ENCODE measurements around the gene LCN2.

Gene LCN2

DNA sequence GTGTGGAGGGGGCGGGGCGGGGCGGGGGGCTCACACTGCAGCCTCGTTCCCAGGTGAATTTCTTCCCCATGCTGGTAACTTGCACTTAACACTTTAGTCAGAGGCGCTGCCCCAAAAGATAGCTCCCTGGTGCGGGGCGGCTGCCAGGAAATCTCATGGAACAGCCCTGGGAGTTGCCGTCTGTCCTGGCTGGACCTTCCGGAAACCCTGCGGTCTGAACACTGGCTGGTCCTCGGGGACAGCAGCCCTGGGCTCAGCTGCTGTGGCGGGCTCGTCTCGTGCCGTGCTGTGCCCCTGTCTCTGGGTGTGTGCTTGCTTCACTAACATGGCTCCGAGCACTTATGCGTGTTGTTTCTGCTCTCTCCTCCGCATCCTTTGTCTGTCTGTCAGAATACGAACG lies 47.6 kb upstream of the LCN2 start:
- no peak for DNase-seq
- Histone ChIP-seq H2AK5ac (ENCODE audit: low read length, severe bottlenecking) (no peak overlapping the region), H3K4me3 (ENCODE audit: insufficient read depth in 1 of 2, low read depth in 1 of 2, low read length in 2 of 2) (no peak overlapping the region), H3K9ac (ENCODE audit: low read length) (no peak overlapping the region), H3K18ac (ENCODE audit: low read depth in 1 of 2, low read length in 2 of 2) (no peak overlapping the region), H2BK120ac (ENCODE audit: low read depth, low read length) (no peak overlapping the region), H3K27me3 (ENCODE audit: control insufficient read depth in 1 of 2, insufficient read depth in 1 of 2, low read length in 2 of 2) (no peaks in the 10 kb centered on the region), H3K9me3 (ENCODE audit: control insufficient read depth, low read length) (no peaks in the 10 kb centered on the region), H3K4ac (ENCODE audit: low read depth in 1 of 2, low read length in 2 of 2) (no peak overlapping the region), H3K4me2 (ENCODE audit: low read length, poor library complexity, severe bottlenecking) (no peak overlapping the region), H3K36me3 (ENCODE audit: control insufficient read depth in 1 of 2, insufficient read depth in 2 of 2, low read depth in 1 of 2, low read length in 2 of 2) (peaks cover 53 to 58% of the 10 kb centered on the region in 2 experiments), H4K91ac (ENCODE audit: low read length) (no peak overlapping the region), H3K27ac (ENCODE audit: low read length, poor library complexity, severe bottlenecking) (no peak overlapping the region), H3K79me1 (replicated peaks; ENCODE audit: low read length, poor library complexity, severe bottlenecking) (peaks cover 34% of the 10 kb centered on the region), H4K8ac (ENCODE audit: low read length) (no peak overlapping the region), H3K14ac (ENCODE audit: low read length in 2 of 2) (no peak overlapping the region), H3K23ac (ENCODE audit: low read length in 2 of 2) (no peak overlapping the region), H2BK5ac (ENCODE audit: low read depth, low read length, poor library complexity, severe bottlenecking) (no peak overlapping the region), H2BK12ac (ENCODE audit: low read length in 2 of 2) (no peak overlapping the region), H2AFZ (ENCODE audit: low read depth, low read length) (no peak overlapping the region), H2BK15ac (ENCODE audit: low read depth, poor library complexity, severe bottlenecking) (no peak overlapping the region), H3K4me1 (ENCODE audit: control insufficient read depth, insufficient read depth, low read depth, low read length) (peaks cover 46% of the 10 kb centered on the region)
- WGBS, result 97% methylated on average over 20 of the region's 20 CpGs

DNA sequence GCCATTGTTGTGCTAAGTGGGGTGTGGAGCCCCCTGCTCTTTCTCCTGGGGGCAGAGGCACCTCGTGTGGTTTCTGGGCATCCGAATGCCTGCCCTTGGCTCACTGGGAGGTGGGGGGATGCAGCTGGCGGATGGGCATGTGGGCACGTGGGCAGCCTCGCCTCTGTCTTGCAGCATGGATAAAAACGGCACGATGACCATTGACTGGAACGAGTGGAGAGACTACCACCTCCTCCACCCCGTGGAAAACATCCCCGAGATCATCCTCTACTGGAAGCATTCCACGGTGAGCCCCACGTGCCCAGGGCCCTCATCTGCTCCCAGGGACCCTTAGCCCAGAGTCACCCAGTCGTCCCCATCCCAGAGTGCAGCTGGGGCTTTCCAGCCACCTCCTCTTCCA lies 47.1 kb upstream of the LCN2 start:
- H3K4ac ChIP-seq (ENCODE audit: low read depth in 1 of 2, low read length in 2 of 2), result no peak overlapping the region
- no peak overlapping the region for H4K91ac ChIP-seq (ENCODE audit: low read length)
- no peak overlapping the region for H3K18ac ChIP-seq (ENCODE audit: low read depth in 1 of 2, low read length in 2 of 2)
- no peak overlapping the region for H3K23ac ChIP-seq (ENCODE audit: low read length in 2 of 2)
- no peak overlapping the region for H2BK5ac ChIP-seq (ENCODE audit: low read depth, low read length, poor library complexity, severe bottlenecking)
- H3K79me1 ChIP-seq (replicated peaks; ENCODE audit: low read length, poor library complexity, severe bottlenecking), result peaks cover 39% of the 10 kb centered on the region
- DNase-seq, result no peak
- no peak overlapping the region for H2BK120ac ChIP-seq (ENCODE audit: low read depth, low read length)
- no peak overlapping the region for H2AK5ac ChIP-seq (ENCODE audit: low read length, severe bottlenecking)
- no peaks in the 10 kb centered on the region for H3K27me3 ChIP-seq (ENCODE audit: control insufficient read depth in 1 of 2, insufficient read depth in 1 of 2, low read length in 2 of 2)
- H3K4me3 ChIP-seq (ENCODE audit: insufficient read depth in 1 of 2, low read depth in 1 of 2, low read length in 2 of 2), result no peak overlapping the region
- no peak overlapping the region for H3K4me2 ChIP-seq (ENCODE audit: low read length, poor library complexity, severe bottlenecking)
- peaks cover 58 to 63% of the 10 kb centered on the region in 2 experiments for H3K36me3 ChIP-seq (ENCODE audit: control insufficient read depth in 1 of 2, insufficient read depth in 2 of 2, low read depth in 1 of 2, low read length in 2 of 2)
- no peak overlapping the region for H2AFZ ChIP-seq (ENCODE audit: low read depth, low read length)
- no peak overlapping the region for H2BK12ac ChIP-seq (ENCODE audit: low read length in 2 of 2)
- H3K27ac ChIP-seq (ENCODE audit: low read length, poor library complexity, severe bottlenecking), result no peak overlapping the region
- H3K9me3 ChIP-seq (ENCODE audit: control insufficient read depth, low read length), result no peaks in the 10 kb centered on the region
- H3K9ac ChIP-seq (ENCODE audit: low read length), result no peak overlapping the region
- H2BK15ac ChIP-seq (ENCODE audit: low read depth, poor library complexity, severe bottlenecking), result no peak overlapping the region
- H3K14ac ChIP-seq (ENCODE audit: low read length in 2 of 2), result no peak overlapping the region
- 90% methylated on average over 13 of the region's 13 CpGs for WGBS
- no peak overlapping the region for H4K8ac ChIP-seq (ENCODE audit: low read length)
- H3K4me1 ChIP-seq (ENCODE audit: control insufficient read depth, insufficient read depth, low read depth, low read length), result peaks cover 44% of the 10 kb centered on the region

DNA sequence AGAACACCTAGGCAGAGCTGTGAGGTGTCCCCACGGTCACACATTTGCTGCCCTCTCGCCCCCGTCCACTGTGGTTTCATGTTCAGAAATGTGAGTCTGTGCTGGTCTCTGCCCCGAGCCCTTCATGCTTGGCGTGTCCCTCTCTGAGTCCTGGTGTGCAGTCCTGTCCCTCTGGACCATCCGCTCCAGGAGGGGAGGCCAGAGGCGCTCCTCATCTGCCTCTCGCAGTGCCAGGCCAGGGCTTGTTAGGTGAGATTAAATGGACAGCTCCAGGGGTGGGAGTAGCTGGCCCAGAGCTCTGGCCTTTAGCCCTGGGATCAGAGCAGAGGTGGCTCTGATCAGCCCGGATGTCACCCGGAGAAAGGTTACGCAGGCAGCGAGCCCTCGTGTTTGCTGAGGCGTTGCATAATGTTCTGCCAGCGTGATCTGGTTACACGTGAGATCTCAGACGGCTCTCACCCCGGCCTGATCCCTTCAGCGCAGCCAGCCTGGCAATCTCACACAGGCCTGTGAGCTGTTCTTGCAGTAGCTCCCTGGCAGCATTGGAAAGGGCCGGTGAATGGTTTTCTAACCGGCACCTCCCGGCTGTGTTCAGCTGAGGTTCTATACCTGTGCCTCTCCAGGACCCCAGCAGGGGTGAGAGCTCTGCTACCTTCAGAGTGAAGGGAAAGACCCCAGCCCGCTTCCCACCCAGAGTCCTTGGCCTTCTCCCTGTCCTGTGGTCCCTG lies 46.2 kb upstream of the LCN2 start:
- Histone ChIP-seq H3K27ac (ENCODE audit: low read length, poor library complexity, severe bottlenecking) (no peak overlapping the region), H3K4me2 (ENCODE audit: low read length, poor library complexity, severe bottlenecking) (no peak overlapping the region), H2AK5ac (ENCODE audit: low read length, severe bottlenecking) (no peak overlapping the region), H4K8ac (ENCODE audit: low read length) (no peak overlapping the region), H3K14ac (ENCODE audit: low read length in 2 of 2) (no peak overlapping the region), H3K23ac (ENCODE audit: low read length in 2 of 2) (no peak overlapping the region), H2AFZ (ENCODE audit: low read depth, low read length) (no peak overlapping the region), H3K27me3 (ENCODE audit: control insufficient read depth in 1 of 2, insufficient read depth in 1 of 2, low read length in 2 of 2) (no peaks in the 10 kb centered on the region), H4K91ac (ENCODE audit: low read length) (no peak overlapping the region), H3K36me3 (ENCODE audit: control insufficient read depth in 1 of 2, insufficient read depth in 2 of 2, low read depth in 1 of 2, low read length in 2 of 2) (peaks cover 66 to 72% of the 10 kb centered on the region in 2 experiments), H3K4me3 (ENCODE audit: insufficient read depth in 1 of 2, low read depth in 1 of 2, low read length in 2 of 2) (no peak overlapping the region), H3K9me3 (ENCODE audit: control insufficient read depth, low read length) (no peaks in the 10 kb centered on the region), H3K79me1 (replicated peaks; ENCODE audit: low read length, poor library complexity, severe bottlenecking) (peaks cover 42% of the 10 kb centered on the region), H2BK15ac (ENCODE audit: low read depth, poor library complexity, severe bottlenecking) (no peak overlapping the region), H3K4ac (ENCODE audit: low read depth in 1 of 2, low read length in 2 of 2) (no peak overlapping the region), H3K4me1 (ENCODE audit: control insufficient read depth, insufficient read depth, low read depth, low read length) (peaks cover 38% of the 10 kb centered on the region), H2BK5ac (ENCODE audit: low read depth, low read length, poor library complexity, severe bottlenecking) (no peak overlapping the region), H2BK12ac (ENCODE audit: low read length in 2 of 2) (no peak overlapping the region), H2BK120ac (ENCODE audit: low read depth, low read length) (no peak overlapping the region), H3K18ac (ENCODE audit: low read depth in 1 of 2, low read length in 2 of 2) (no peak overlapping the region), H3K9ac (ENCODE audit: low read length) (no peak overlapping the region)
- WGBS, result 98% methylated on average over 23 of the region's 23 CpGs
- DNase-seq, result no peak

DNA sequence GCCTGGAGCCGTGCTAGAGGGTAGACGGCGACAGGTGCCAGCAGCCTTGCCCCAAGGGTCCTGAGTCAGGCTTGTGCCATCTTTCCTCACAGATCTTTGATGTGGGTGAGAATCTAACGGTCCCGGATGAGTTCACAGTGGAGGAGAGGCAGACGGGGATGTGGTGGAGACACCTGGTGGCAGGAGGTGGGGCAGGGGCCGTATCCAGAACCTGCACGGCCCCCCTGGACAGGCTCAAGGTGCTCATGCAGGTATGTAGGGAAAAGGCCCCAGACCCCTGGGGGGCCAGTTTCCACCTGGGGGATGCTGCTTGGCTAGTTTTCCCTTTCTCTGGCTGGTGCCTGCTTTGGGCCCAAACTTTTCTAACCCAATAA lies 45.7 kb upstream of the LCN2 start:
- Histone ChIP-seq H3K27me3 (ENCODE audit: control insufficient read depth in 1 of 2, insufficient read depth in 1 of 2, low read length in 2 of 2) (no peaks in the 10 kb centered on the region), H2BK12ac (ENCODE audit: low read length in 2 of 2) (no peak overlapping the region), H3K79me1 (replicated peaks; ENCODE audit: low read length, poor library complexity, severe bottlenecking) (peaks cover 43% of the 10 kb centered on the region), H3K4me1 (ENCODE audit: control insufficient read depth, insufficient read depth, low read depth, low read length) (peaks cover 38% of the 10 kb centered on the region), H2BK120ac (ENCODE audit: low read depth, low read length) (no peak overlapping the region), H3K9me3 (ENCODE audit: control insufficient read depth, low read length) (no peaks in the 10 kb centered on the region), H3K23ac (ENCODE audit: low read length in 2 of 2) (no peak overlapping the region), H3K27ac (ENCODE audit: low read length, poor library complexity, severe bottlenecking) (no peak overlapping the region), H3K18ac (ENCODE audit: low read depth in 1 of 2, low read length in 2 of 2) (no peak overlapping the region), H2BK15ac (ENCODE audit: low read depth, poor library complexity, severe bottlenecking) (no peak overlapping the region), H4K8ac (ENCODE audit: low read length) (no peak overlapping the region), H3K4me2 (ENCODE audit: low read length, poor library complexity, severe bottlenecking) (no peak overlapping the region), H4K91ac (ENCODE audit: low read length) (no peak overlapping the region), H2BK5ac (ENCODE audit: low read depth, low read length, poor library complexity, severe bottlenecking) (no peak overlapping the region), H3K14ac (ENCODE audit: low read length in 2 of 2) (no peak overlapping the region), H3K36me3 (ENCODE audit: control insufficient read depth in 1 of 2, insufficient read depth in 2 of 2, low read depth in 1 of 2, low read length in 2 of 2) (peaks cover 71 to 77% of the 10 kb centered on the region in 2 experiments), H2AFZ (ENCODE audit: low read depth, low read length) (no peak overlapping the region), H3K4me3 (ENCODE audit: insufficient read depth in 1 of 2, low read depth in 1 of 2, low read length in 2 of 2) (no peak overlapping the region), H3K9ac (ENCODE audit: low read length) (no peak overlapping the region), H3K4ac (ENCODE audit: low read depth in 1 of 2, low read length in 2 of 2) (no peak overlapping the region), H2AK5ac (ENCODE audit: low read length, severe bottlenecking) (no peak overlapping the region)
- DNase-seq, result no peak
- 95% methylated on average over 8 of the region's 8 CpGs for WGBS
